K562 (cell line): Measurements from ENCODE around the gene WNT11. TPM values are rescaled to one million over a fixed set of nuclear protein-coding genes. Genes with fewer than 3 reads are reported as not detected.

ENCODE experiments used
- ATAC-seq: fragments of 200-7000 bp; cut with Tn5 transposase; 3 replicates; pipeline ENCODE4 v1.9.1; 2020; ENCODE audit warnings: moderate library complexity
- BruUV-seq: library from RNA; stranded (reverse); fragments of 400-500 nt; replicated peaks from 2 replicates; lab custom pipeline; 2021; lab: Mats Ljungman, UMichigan
- CTCF ChIA-PET: fragments of 300-600 bp; formaldehyde crosslinking; extraction: SDS; loops from one replicate; lab custom pipeline; 2021; ENCODE audit warnings: low intra/inter-chr PET ratio; lab: Yijun Ruan, JAX
- POLR2A ChIA-PET: fragments of 300-600, 350-650 bp; sonication (Branson Sonifier 250); formaldehyde crosslinking; extraction: SDS; loops from one replicate; lab custom pipeline; 2021; ENCODE audit warnings: antibody characterized with exemption, inconsistent platforms; lab: Yijun Ruan, JAX
- DNase-seq, 4 experiments: peaks; one replicate each; pipeline versions ENCODE4 v3.0.0 to v3.0.0-alpha.2; 2011 to 2018; ENCODE audit warnings: low spot score in 3 of 4, mixed read lengths in 3 of 4; ENCODE audit errors: extremely low read depth in 1 of 4
- FAIRE-seq: peaks from 2 replicates; lab custom pipeline; 2011; peaks lifted over from hg19 to GRCh38; lab: Jason Lieb, UNC
- H2AFZ ChIP-seq: 2 replicates; pipeline ENCODE4 v1.6.0; 2011; ENCODE audit warnings: low read depth, low read length, control low read depth, inconsistent platforms
- H3K27ac ChIP-seq: fragments of 200-600 bp; 3 replicates; pipeline ENCODE4 v1.8.0; 2011; ENCODE audit warnings: low read depth, mild to moderate bottlenecking, control low read depth, inconsistent platforms, low read length, moderate library complexity, mixed read lengths; ENCODE audit errors: extremely low read depth
- H3K27me3 ChIP-seq, 2 experiments: fragments of 300-600 bp in 1 of 2; 2 replicates in 1 of 2; 3 replicates in 1 of 2; pipeline versions ENCODE4 v1.6.0 to v1.8.0; 2011; ENCODE audit warnings: inconsistent platforms in 2 of 2, low read length in 2 of 2, mild to moderate bottlenecking in 1 of 2, mixed read lengths in 1 of 2, moderate library complexity in 1 of 2; ENCODE audit not compliant: control insufficient read depth in 2 of 2, insufficient read depth in 2 of 2
- H3K36me3 ChIP-seq: fragments of 300-600 bp; 3 replicates; pipeline ENCODE4 v1.8.0; 2011; ENCODE audit warnings: mild to moderate bottlenecking, low read length, inconsistent platforms; ENCODE audit not compliant: control insufficient read depth, insufficient read depth
- H3K4me1 ChIP-seq, 2 experiments: fragments of 200-600 bp in 1 of 2; replicated peaks in 1 of 2; 2 replicates in 1 of 2; 3 replicates in 1 of 2; pipeline versions ENCODE4 v1.5.1 to v1.8.0; 2011; ENCODE audit warnings: inconsistent platforms in 2 of 2, low read length in 2 of 2, mild to moderate bottlenecking in 1 of 2, mixed read lengths in 1 of 2, moderate library complexity in 1 of 2; ENCODE audit not compliant: control insufficient read depth in 2 of 2, insufficient read depth in 2 of 2
- H3K4me2 ChIP-seq: 2 replicates; pipeline ENCODE4 v1.6.1; 2011; ENCODE audit warnings: low read length, control low read depth, inconsistent platforms, mixed read lengths; ENCODE audit not compliant: insufficient read depth
- H3K4me3 ChIP-seq: fragments of 200-600 bp; sonication (generic), shearing (Covaris generic); 2 replicates; pipeline ENCODE4 v1.5.1; 2016; ENCODE audit warnings: control low read depth, inconsistent platforms
- H3K79me2 ChIP-seq: fragments of 200-600 bp; 3 replicates; pipeline ENCODE4 v1.8.0; 2011; ENCODE audit warnings: low read length, inconsistent platforms; ENCODE audit not compliant: control insufficient read depth, insufficient read depth
- H3K9ac ChIP-seq, 2 experiments: 2 replicates each; pipeline versions ENCODE4 v1.6.0 to v1.6.1; 2011; ENCODE audit warnings: low read depth in 2 of 2, low read length in 2 of 2, control low read depth in 1 of 2, inconsistent platforms in 1 of 2, mild to moderate bottlenecking in 1 of 2, mixed read lengths in 1 of 2; ENCODE audit not compliant: insufficient read depth in 1 of 2
- H3K9me1 ChIP-seq: one replicate; pipeline ENCODE4 v1.6.0; 2011; ENCODE audit warnings: inconsistent platforms, mild to moderate bottlenecking, low read length, moderate library complexity; ENCODE audit not compliant: control insufficient read depth, insufficient read depth
- H3K9me3 ChIP-seq: replicated peaks from 2 replicates; pipeline ENCODE4 v1.5.1; 2011; ENCODE audit warnings: low read depth, low read length, inconsistent platforms; ENCODE audit not compliant: control insufficient read depth, insufficient read depth
- H4K20me1 ChIP-seq: replicated peaks from 2 replicates; pipeline ENCODE4 v1.6.1; 2011; ENCODE audit warnings: low read length, inconsistent platforms, mixed read lengths; ENCODE audit not compliant: control insufficient read depth, insufficient read depth
- AFF1 ChIP-seq, 2 experiments: fragments of 450-650 bp; IDR thresholded peaks; 2 replicates each; pipeline ENCODE4 v1.6.1; 2018; ENCODE audit warnings: mild to moderate bottlenecking in 2 of 2, low read depth in 1 of 2; ENCODE audit not compliant: partially characterized antibody in 2 of 2
- E2F3 ChIP-seq: fragments of 250-450 bp; sonication (Bioruptor Pico); IDR thresholded peaks from 2 replicates; pipeline ENCODE4 v1.4.0; 2020; ENCODE audit warnings: mild to moderate bottlenecking
- HMBOX1 ChIP-seq: sonication (generic); IDR thresholded peaks from 2 replicates; pipeline ENCODE4 v1.6.1; 2016
- ILF3 ChIP-seq: fragments of 450-650 bp; IDR thresholded peaks from 2 replicates; pipeline ENCODE4 v1.6.1; 2018; ENCODE audit warnings: antibody characterized with exemption, mild to moderate bottlenecking, moderate library complexity, borderline replicate concordance
- JUND ChIP-seq, 2 experiments: IDR thresholded peaks; 2 replicates in 1 of 2; 3 replicates in 1 of 2; pipeline ENCODE4 v1.6.1; 2011; ENCODE audit warnings: borderline replicate concordance in 2 of 2, low read depth in 2 of 2, low read length in 2 of 2, improper control_type of control experiment in 1 of 2, missing biosample characterization in 1 of 2, missing genetic modification characterization in 1 of 2, missing genetic modification reagents in 1 of 2
- NFIX ChIP-seq: fragments of 250-450 bp; sonication (Bioruptor Pico); IDR thresholded peaks from 2 replicates; pipeline ENCODE4 v1.4.0; 2020; ENCODE audit warnings: low read depth, mild to moderate bottlenecking, moderate library complexity
- NUFIP1 ChIP-seq: fragments of 450-650 bp; IDR thresholded peaks from 2 replicates; pipeline ENCODE4 v1.6.1; 2018; ENCODE audit not compliant: partially characterized antibody
- OTX1 ChIP-seq: fragments of 450-650 bp; formaldehyde crosslinking; IDR thresholded peaks from 2 replicates; pipeline ENCODE4 v1.4.0; 2022; ENCODE audit warnings: mild to moderate bottlenecking
- RBM25 ChIP-seq: fragments of 200-400 bp; formaldehyde crosslinking; IDR thresholded peaks from 2 replicates; pipeline ENCODE4 v1.6.1; 2018; ENCODE audit warnings: low read length, low read depth, moderate library complexity; ENCODE audit not compliant: severe bottlenecking
- TCF7 ChIP-seq: sonication (generic); IDR thresholded peaks from 2 replicates; pipeline ENCODE4 v1.6.1; 2016; ENCODE audit warnings: antibody characterized with exemption, borderline replicate concordance
- ZNF263 ChIP-seq: sonication (generic); formaldehyde crosslinking; IDR thresholded peaks from 2 replicates; pipeline ENCODE4 v1.8.0; 2022; ENCODE audit warnings: mild to moderate bottlenecking, missing genetic modification reagents, borderline replicate concordance
- WGBS: fragments of 100-300 bp; shearing (Covaris generic); methylation state at CpG from one replicate; pipeline ENCODE4 v1.1.6; 2016; ENCODE audit warnings: low coverage, mixed read lengths; ENCODE audit not compliant: insufficient coverage; ENCODE audit errors: missing lambda C conversion rate; 5-methylcytosine and 5-hydroxymethylcytosine counted together
- in situ Hi-C: fragments of 300-500 bp; cut with MboI; formaldehyde crosslinking; loops from 4 replicates; pipeline ENCODE4 v1.15.0; 2018; ENCODE audit warnings: inconsistent platforms, mixed read lengths
- intact Hi-C: fragments of 100-400 bp; cut with micrococcal nuclease; formaldehyde crosslinking; loops from 2 replicates; pipeline ENCODE4 v1.14.2; 2022
- polyA plus RNA-seq, 8 experiments: library from polyadenylated mRNA; depleted of rRNA in 4 of 8; stranded (reverse) in 5 of 8; unstranded in 3 of 8; fragments of >200 nt; fragmentation: Nextera tagmentation in 2 of 8; fragmentation: Illumina TruSeq in 1 of 8; extraction: Ambion mirVana in 2 of 8; extraction: Trizol in 1 of 8; gene quantifications; 2 replicates each; pipeline versions ENCODE4 v1.2.1 to v1.2.3, GENCODE V29; 2011 to 2014; ENCODE audit warnings: inconsistent platforms in 1 of 8, missing spikeins in 1 of 8
- total RNA-seq, 7 experiments: library from RNA; depleted of rRNA in 6 of 7; stranded (reverse); fragments of >200 nt in 6 of 7; fragmentation: Illumina TruSeq in 2 of 7; extraction: Trizol in 2 of 7; gene quantifications; 2 replicates each; pipeline versions ENCODE4 v1.2.1 to v1.2.3, GENCODE V29; 2011 to 2021; ENCODE audit warnings: low replicate concordance in 1 of 7

WNT11 gene
- total and polyA plus RNA-seq, 9 of the 15 experiments (the other 6 are each of a cell fraction or from before 2014, with no cell fraction given), result 0.03 to 0.20 (median 0.09) TPM; not detected in 4

- Histone ChIP-seq H4K20me1 (peaks cover 7% of the 10 kb centered on the region), H3K27me3 (peaks cover 12 to 58% of the 10 kb centered on the region in 2 experiments), H2AFZ (no peak overlapping the region), H3K9me1 (peaks cover 3% of the 10 kb centered on the region), H3K79me2 (no peaks in the 10 kb centered on the region), H3K36me3 (no peaks in the 10 kb centered on the region), H3K9me3 (no peaks in the 10 kb centered on the region), H3K4me3 (no peak overlapping the region), H3K4me1 (peaks cover 22 to 44% of the 10 kb centered on the region in 2 experiments), H3K4me2 (no peak overlapping the region), H3K9ac (no peak overlapping the region), H3K27ac (no peak overlapping the region)
- ChIA-PET POLR2A (interaction anchor here (0.5 kb wide), 1 partner anchor 87 kb away, joined by 3 read pairs; no protein-coding TSS in a partner anchor), CTCF (no interaction called here)
- FAIRE-seq (no peak), ATAC-seq (no peak), DNase-seq (no peak)
- TF ChIP-seq AFF1 (IDR thresholded peaks at IDR 0.05; ENCODE audit: low read depth in 1 of 2, partially characterized antibody in 2 of 2) (no peak), HMBOX1 (no peak), JUND (IDR thresholded peaks at IDR 0.05; ENCODE audit: borderline replicate concordance, low read depth, low read length) (no peak), JUND (tag; IDR thresholded peaks at IDR 0.05; ENCODE audit: borderline replicate concordance, low read depth, low read length) (no peak), ILF3 (no peak), TCF7 (no peak), OTX1 (CRISPR knock-in tag) (no peak), E2F3 (CRISPR knock-in tag) (no peak), NFIX (CRISPR knock-in tag) (no peak), RBM25 (no peak), NUFIP1 (no peak), ZNF263 (CRISPR knock-in tag) (no peak)
- WGBS, result 12% methylated on average over 17 of the region's 50 CpGs
- no TSS peak for BruUV-seq
- intact Hi-C loops, result no loop called here
- in situ Hi-C loops, result no loop called here
Observed at GRCh38 chr11:76164861-76165751, 41.2 kb downstream of the WNT11 start.
